Vagina (tissue), 2 donors: ENCODE data around the gene ADGRV1.

Experiments used
- POLR2A ChIP-seq, 2 donors: fragments of 450-650 bp; IDR thresholded peaks; one replicate each; pipeline ENCODE4 v1.6.1; 2017; ENCODE audit warnings: antibody characterized with exemption in 2 of 2, mild to moderate bottlenecking in 2 of 2, moderate library complexity in 2 of 2
- TF ChIP-seq, protein P1 (sequence below), 3 experiments: fragments of 450-650 bp in 2 of 3; fragments of 200-600 bp in 1 of 3; sonication (generic) in 1 of 3; IDR thresholded peaks; one replicate each; pipeline ENCODE4 v1.5.1; 2017 to 2019; ENCODE audit warnings: antibody characterized with exemption in 3 of 3, mild to moderate bottlenecking in 2 of 3, moderate library complexity in 2 of 3

GRCh38 chr5:91119981-91120850 is 561.6 kb downstream of the ADGRV1 start:
- TF ChIP-seq, protein P1, sequence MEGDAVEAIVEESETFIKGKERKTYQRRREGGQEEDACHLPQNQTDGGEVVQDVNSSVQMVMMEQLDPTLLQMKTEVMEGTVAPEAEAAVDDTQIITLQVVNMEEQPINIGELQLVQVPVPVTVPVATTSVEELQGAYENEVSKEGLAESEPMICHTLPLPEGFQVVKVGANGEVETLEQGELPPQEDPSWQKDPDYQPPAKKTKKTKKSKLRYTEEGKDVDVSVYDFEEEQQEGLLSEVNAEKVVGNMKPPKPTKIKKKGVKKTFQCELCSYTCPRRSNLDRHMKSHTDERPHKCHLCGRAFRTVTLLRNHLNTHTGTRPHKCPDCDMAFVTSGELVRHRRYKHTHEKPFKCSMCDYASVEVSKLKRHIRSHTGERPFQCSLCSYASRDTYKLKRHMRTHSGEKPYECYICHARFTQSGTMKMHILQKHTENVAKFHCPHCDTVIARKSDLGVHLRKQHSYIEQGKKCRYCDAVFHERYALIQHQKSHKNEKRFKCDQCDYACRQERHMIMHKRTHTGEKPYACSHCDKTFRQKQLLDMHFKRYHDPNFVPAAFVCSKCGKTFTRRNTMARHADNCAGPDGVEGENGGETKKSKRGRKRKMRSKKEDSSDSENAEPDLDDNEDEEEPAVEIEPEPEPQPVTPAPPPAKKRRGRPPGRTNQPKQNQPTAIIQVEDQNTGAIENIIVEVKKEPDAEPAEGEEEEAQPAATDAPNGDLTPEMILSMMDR (IDR thresholded peaks at IDR 0.05) = no peak
- TF ChIP-seq POLR2A (IDR thresholded peaks at IDR 0.05) = no peak
